DMS79 treated with DMSO at 0.1 percent for 48 hours (cell line): ENCODE data around the gene FSD2.
"Not testable (repeated sequence)": the region's sequence is repeated elsewhere in the genome, so short reads cannot be mapped to it uniquely, and the experiment has no call there.

Experiments
- DNase-seq: peaks from one replicate; lab custom pipeline; 2025; lab: John Stamatoyannopoulos, UW

Gene FSD2

DNA sequence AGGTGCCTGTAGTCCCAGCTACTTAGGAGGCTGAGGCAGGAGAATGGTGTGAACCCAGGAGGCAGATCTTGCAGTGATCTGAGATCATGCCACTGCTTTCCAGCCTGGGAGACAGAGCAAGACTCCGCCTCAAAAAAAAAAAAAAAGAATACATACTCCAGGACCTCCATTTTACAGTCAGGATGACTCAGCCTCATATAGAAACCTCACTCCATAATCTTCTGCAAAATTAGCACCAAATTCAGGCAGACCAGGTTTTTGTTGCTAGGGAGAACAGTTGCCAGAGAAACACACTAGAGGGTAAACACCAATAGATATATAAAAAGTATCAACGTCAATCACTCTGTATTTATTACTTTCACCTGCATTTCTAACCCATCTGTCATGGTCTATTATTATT is 67.9 kb downstream of the FSD2 start:
- no peak for DNase-seq

DNA sequence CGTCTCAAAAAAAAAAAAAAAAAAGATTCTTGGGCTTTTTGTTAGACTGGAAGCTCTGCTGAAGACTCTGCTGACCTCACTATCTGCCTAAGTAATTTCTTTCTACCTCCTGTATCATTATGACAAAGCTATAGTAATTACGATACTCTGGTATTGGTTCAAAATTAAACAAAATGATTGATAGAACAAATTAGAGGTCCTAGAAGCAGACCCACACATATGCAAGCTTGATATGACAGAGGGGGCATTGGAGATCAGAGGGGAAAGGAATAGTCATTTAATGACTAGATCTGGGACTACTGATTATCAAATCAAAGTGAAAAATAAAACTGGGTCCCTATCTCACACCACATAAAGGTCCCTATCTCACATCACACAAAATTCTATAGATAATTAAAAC is 74.3 kb downstream of the FSD2 start:
- no peak for DNase-seq

DNA sequence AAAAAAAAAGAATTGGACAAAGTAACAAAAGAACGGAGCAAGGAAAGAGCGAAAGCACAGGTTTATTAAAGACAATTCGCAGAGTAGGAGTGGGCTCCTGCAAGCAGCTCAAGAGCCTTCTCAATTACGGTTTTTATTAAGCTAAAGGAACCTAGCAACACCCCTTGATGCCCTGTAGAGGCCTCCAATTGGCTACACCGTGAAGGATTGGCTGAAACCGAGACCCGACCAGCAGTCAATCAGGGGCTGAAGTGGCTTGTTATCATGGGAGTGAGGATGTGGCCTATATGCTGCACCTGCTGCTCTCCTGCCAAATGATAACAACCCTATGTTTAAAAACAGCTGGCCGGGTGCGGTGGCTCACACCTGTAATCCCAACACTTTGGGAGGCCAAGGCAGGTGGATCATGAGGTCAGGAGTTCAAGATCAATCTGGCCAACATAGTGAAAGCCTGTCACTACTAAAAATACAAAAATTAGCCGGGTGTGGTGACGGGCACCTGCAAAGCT is 75.8 kb downstream of the FSD2 start:
- DNase-seq, result no peak

DNA sequence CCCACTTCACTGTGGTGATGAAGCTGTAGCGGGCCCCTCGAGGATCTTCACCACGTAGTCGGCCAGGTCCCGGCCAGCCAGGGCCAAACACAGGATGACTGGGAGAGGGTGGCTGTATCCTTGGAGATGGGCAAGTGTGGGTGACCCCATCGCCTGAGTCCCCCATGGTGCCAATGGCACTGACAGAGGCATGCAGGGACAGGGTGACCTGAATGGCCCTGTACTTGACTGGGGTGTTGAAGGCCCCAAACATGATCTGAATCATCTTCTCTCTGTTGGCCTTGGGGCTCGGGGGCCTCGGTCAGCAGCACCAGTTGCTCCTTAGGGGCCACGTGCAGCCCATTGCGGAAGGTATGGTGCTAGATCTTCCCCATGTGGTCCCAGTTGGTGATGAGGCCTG is 79.1 kb downstream of the FSD2 start:
- no peak for DNase-seq

DNA sequence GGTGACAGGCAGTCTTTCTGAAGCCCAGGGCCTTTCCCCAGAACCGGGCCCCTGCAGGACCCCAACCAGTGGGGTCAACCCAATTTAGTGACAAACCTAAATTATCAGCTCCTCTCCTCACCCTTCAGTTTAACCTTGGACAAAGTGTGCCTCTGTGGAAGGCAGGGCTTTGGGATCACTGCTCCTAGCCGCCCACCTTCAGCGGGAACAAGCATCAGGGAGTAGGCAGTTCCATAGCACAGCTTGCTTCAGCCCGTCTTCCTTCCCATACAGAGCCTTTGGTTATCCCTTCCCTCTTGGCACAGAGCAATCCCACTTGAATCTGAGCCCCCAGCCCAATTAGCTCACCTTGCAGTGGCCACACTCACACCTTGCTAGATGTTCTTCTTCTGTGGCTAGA is 90.9 kb downstream of the FSD2 start:
- no peak for DNase-seq

DNA sequence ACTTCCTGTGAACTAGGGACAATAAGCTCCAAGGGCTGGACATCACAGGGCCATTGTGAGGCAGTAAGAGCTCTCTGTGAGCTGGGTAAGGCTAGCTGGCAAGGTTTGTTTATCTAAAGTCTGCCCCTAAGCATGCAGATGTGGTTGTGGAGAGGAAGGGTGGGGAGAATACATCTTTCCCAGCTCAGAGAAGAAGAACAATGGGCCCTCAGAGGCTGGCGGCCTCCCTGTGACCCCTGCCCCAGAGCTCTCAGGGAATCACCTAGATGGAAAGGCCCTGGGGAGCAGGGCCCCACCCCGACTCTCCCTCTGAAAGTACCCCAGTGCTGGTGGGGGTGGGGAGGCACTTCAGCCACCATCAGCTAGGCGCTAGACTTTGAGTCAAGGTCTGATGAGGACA is 91.9 kb downstream of the FSD2 start:
- DNase-seq, result no peak

DNA sequence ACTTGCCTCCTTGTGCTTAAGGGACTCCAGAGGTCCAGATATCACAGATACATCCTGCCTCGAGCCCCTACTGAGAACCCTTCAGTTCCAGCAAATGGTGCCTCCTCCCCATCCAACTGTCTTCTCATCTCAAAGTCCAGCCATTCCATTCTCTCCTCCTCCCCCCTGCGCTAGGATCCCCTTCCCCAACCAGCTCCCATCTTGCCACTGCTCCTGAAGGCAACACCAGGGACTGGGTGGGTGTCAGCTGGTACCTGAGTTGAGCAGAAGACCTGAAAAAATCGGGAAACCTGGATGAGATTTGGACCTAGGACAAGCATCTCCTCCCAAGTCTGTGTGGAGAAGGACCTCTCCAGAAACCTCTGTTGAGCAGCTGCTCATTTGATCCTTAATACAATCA is 93.8 kb downstream of the FSD2 start:
- no peak for DNase-seq

DNA sequence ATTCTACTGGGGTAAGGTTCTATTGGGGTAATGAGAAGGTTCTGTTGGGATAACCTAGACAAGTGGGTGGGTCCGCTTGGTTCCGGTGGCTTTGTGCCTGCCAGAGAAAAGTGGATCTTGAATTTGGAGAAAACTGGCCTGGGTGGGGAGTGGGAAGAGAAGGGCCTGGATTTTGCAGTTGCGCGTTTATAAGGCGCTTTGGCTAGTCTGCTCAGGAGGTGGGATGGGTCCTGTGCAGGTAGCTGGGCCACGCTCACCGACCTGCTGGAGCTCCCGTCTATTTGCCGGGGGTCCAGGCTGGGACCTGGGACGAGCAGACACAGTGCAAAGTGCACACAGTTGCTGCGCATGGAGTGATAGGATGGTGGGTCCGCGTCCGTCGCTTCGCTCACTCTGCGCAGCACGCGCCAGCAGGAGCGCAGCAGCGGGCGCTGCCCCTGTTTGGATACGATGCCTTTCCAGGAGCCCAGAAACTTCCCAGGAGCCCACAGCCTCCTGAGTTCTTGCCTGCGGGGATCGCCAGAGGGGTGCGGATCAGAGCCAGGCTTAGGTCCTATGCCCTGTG is 94.9 kb downstream of the FSD2 start:
- DNase-seq, result no peak

DNA sequence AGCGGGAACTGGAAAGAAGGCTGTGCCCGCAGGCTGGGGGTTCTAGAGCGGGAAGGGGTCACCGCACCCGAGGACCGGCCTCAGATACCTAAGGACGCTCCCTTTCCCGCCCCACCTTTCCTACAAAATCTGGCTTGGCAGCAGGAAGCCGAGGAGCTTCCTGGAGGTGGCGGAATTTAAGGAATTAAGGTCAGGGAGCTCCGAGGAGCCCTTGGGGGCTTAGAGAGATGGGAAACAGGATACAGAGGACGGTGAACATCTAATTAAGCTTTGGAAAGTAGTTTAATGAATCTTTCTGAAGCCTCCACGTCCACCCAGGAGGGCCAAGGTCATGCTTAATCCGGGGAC is 95.7 kb downstream of the FSD2 start:
- DNase-seq, result no peak

DNA sequence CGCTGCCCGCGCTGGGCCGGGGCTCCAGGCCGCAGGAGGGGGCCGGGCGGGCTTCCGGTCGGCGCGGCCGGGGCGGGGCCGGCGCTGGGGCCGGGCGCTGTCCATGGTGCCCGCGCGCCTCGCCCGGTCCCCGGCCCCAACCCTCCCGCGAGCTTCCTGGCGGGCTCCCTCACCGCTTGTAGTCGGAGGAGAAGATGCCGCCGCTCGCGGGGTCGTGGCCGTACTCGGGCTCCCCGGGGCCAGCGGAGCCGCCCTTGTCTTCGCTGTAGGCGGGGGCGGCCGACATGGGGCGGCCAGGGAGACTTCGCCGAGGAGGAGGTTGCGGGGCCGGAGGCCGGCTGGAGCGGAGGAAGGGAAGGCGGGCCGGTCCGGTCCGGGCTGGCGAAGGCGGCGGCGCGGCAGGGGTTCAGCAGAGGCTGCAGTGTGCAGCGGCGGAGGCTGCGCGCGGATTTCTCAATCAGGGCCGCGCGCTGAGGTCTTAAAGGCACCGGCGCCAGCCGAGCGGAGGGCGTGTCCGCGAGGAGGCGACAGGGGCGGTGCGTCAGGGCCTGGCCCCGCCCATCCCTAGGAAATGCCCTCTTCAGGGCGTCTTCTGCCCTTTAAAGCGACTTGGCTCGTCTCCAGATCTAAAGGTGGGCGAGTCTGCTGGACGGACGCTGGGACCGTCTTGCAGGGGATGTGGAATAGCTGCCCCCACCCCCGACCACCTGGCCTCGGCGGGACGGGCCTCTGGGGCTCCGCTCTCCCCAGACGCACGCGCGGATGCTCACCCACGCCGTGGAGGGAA is 96.3 kb downstream of the FSD2 start, which contains the start of gene AP3B2:
AP3B2 (minus strand) TSS at position 455 of the 787 bp plus-strand sequence; CDS start at position 286, 169 bp downstream.
- peak; percentile 61 for DNase-seq

DNA sequence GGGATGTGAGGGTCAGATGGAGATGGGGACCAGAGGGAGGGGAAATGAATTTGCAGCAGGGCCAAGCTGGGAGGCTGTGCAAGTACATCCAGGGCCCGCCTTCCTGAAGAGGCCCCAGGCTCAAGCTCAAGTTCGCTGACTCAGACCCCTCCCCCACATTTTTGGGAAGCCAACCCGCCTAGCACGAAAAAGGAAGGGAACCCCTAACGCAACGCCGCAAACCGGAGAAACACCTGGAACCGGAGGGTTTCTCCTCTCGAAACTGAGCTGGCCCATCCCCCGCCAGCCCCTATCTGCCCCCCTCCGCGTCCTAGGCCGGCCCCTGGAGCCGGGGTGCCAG is 96.8 kb downstream of the FSD2 start:
- peak; percentile 4 for DNase-seq

DNA sequence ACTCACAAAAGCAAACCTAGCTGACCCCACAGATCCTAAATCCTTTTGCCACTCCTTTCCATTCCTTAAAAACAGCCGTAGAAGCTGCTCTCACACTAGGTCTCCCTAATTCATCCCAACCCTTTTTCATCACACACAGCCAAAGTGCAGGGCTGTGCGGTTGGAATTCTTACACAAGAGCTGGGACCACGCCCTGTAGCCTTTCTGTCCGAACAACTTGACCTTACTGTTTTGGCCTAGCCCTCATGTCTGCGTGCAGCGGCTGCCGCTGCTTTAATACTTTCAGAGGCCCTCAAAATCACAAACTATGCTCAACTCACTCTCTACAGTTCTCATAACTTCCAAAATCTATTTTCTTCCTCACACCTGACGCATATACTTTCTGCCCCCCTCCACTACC is 100.0 kb downstream of the FSD2 start:
- not testable (repeated sequence) for DNase-seq
